ENCODE measurements around the gene DTX4.

The DTX4 gene

GRCh38 chr11:59192446-59193020, 20.6 kb downstream of the DTX4 start:
- Mint-ChIP-seq H3K27ac (no peak overlapping the region), H3K4me3 (no peak overlapping the region), H3K4me1 (peaks cover 5% of the 10 kb centered on the region), H3K27me3 (peaks cover 6% of the 10 kb centered on the region), H3K36me3 (ENCODE audit: low read depth) (no peaks in the 10 kb centered on the region), H3K9me3 (no peaks in the 10 kb centered on the region)
- DNase-seq, result no peak
- ATAC-seq, result no peak

DNA sequence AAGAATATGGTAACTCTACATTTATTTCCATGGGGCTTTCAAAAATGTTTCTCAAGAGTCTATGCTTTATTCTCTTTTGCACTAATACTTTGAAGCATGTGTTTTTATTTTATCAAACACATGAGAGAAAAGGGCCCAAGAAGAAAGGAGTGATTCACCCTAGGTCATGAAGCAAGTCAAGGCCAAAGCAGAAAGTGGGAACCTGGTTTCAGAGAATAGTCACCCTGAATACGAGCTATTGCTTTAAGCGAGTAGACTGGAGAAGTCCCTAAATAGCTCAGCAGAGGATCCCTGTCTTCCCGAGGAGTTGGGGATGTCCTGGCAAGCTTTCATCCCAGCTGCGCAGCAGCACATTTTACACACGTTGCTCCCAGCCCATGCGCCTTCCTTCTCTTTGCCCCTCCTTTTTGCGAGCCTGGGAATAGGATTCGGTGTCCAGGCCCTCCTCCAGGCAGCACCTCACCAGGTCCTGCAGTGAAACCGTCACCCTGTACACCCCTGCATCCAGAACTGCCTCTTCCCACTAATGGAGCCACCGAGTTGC, 21.7 kb downstream of the DTX4 start:
- no peaks in the 10 kb centered on the region for H3K36me3 Mint-ChIP-seq (ENCODE audit: low read depth)
- no peak overlapping the region for H3K4me3 Mint-ChIP-seq
- no peak for ATAC-seq
- peaks cover 13% of the 10 kb centered on the region for H3K27me3 Mint-ChIP-seq
- no peaks in the 10 kb centered on the region for H3K9me3 Mint-ChIP-seq
- no peak overlapping the region for H3K27ac Mint-ChIP-seq
- DNase-seq, result no peak
- peaks cover 7% of the 10 kb centered on the region for H3K4me1 Mint-ChIP-seq

GRCh38 chr11:59195586-59195985, 23.7 kb downstream of the DTX4 start:
- DNase-seq, result no peak
- Mint-ChIP-seq H3K4me3 (no peak overlapping the region), H3K27ac (no peak overlapping the region), H3K27me3 (peaks cover 13% of the 10 kb centered on the region), H3K36me3 (ENCODE audit: low read depth) (peaks cover 3% of the 10 kb centered on the region), H3K4me1 (peaks cover 22% of the 10 kb centered on the region), H3K9me3 (no peaks in the 10 kb centered on the region)
- no peak for ATAC-seq

GRCh38 chr11:59196777-59197176, 24.8 kb downstream of the DTX4 start:
- no peaks in the 10 kb centered on the region for H3K9me3 Mint-ChIP-seq
- H3K4me1 Mint-ChIP-seq, result peaks cover 25% of the 10 kb centered on the region
- ATAC-seq (no peak), DNase-seq (no peak)
- H3K27ac Mint-ChIP-seq, result no peak overlapping the region
- peaks cover 5% of the 10 kb centered on the region for H3K36me3 Mint-ChIP-seq (ENCODE audit: low read depth)
- H3K4me3 Mint-ChIP-seq, result no peak overlapping the region
- H3K27me3 Mint-ChIP-seq, result peaks cover 13% of the 10 kb centered on the region

DNA sequence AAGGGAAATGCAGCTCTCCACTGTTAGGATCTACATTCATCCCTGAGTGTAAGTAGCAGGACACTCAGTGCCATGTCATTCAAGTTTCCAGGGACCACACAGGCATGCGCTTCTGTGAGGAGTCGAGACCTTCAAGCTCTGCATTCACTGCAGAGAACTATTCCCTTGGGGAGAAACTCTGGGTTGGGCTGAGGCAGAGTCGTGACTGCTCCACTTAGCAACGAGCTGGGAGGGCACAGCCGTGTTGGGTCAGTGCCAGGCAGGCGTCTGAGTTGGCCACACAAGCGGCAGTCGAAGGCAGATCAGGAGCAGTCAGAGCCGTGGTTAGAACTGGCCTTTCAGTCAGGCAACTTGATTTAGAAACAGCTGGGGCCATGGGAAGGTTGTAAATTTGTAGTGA, 26.1 kb downstream of the DTX4 start:
- Mint-ChIP-seq H3K4me3 (no peak overlapping the region), H3K27me3 (peaks cover 13% of the 10 kb centered on the region), H3K36me3 (ENCODE audit: low read depth) (peaks cover 5% of the 10 kb centered on the region), H3K27ac (no peak overlapping the region), H3K9me3 (no peaks in the 10 kb centered on the region), H3K4me1 (peaks cover 25% of the 10 kb centered on the region)
- no peak for ATAC-seq
- no peak for DNase-seq

DNA sequence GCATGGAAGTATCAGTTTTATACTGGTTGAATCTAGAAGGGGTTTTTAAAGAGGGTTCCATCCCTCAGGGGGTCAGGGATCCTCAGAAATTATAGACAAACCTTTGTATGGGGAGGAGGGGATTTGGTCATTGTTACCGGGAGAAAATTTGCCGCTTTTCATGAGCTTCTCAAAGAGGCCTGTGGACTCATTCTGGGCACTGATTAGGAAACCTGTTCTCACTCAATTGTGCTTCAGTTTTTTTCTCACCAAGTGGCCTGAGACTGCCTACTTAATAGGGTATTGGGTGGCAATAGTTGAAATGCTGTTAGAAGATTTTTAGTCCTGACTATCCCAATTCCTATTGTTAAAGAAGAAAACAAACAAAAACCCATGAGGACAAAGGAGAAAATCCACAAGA, 26.8 kb downstream of the DTX4 start:
- no peak for DNase-seq
- no peak overlapping the region for H3K27ac Mint-ChIP-seq
- H3K27me3 Mint-ChIP-seq, result peaks cover 13% of the 10 kb centered on the region

DNA sequence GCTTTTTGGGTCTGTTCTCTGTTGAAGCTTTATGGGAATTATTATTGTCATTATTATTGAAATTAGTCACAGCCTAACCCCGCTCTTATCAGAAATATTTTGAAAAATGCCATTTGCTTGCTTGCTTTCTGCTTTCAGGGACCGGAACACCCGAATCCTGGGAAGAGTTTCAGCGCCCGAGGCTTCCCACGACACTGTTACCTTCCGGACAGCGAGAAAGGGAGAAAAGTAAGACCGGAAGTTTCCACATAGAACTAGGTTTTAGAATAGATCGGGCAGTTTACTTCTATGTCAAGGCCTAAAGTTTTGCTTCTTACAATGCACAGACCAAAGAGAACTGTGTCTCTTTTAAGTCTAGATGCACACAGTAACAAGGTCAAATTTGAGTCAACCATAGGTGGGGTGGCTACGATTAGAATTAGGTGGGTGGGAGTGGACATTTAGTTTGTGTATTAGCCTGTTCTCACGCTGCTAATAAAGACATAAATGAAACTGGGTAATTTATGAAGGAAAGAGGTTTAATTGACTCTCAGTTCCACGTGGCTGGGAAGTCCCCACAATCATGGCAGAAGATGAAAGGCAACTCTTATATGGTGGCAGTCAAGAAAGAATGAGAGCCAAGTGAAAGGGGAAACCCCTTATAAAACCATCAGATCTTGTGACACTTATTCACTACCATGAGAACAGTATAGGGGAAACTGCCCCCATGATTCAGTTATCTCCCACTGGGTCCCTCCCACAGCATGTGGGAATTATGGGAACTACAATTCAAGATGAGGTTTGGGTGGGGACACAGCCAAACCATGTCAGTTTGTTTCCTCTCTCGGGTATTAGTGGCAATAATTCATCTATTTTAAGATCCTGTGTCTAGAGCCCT, 27.9 kb downstream of the DTX4 start:
- H3K36me3 Mint-ChIP-seq (ENCODE audit: low read depth), result peaks cover 5% of the 10 kb centered on the region
- H3K9me3 Mint-ChIP-seq, result no peaks in the 10 kb centered on the region
- DNase-seq (peak; percentile 32), ATAC-seq (peak; percentile 87)
- H3K4me1 Mint-ChIP-seq, result peaks cover 26% of the 10 kb centered on the region
- H3K4me3 Mint-ChIP-seq, result no peak overlapping the region
- H3K27me3 Mint-ChIP-seq, result peaks cover 15% of the 10 kb centered on the region
- H3K27ac Mint-ChIP-seq, result peak overlapping the region; percentile 71

More for the DNA sequence above, 26.8 kb downstream of the DTX4 start:
- peaks cover 25% of the 10 kb centered on the region for H3K4me1 Mint-ChIP-seq
- ATAC-seq, result no peak
- no peak overlapping the region for H3K4me3 Mint-ChIP-seq
- H3K36me3 Mint-ChIP-seq (ENCODE audit: low read depth), result peaks cover 5% of the 10 kb centered on the region
- no peaks in the 10 kb centered on the region for H3K9me3 Mint-ChIP-seq

DNA sequence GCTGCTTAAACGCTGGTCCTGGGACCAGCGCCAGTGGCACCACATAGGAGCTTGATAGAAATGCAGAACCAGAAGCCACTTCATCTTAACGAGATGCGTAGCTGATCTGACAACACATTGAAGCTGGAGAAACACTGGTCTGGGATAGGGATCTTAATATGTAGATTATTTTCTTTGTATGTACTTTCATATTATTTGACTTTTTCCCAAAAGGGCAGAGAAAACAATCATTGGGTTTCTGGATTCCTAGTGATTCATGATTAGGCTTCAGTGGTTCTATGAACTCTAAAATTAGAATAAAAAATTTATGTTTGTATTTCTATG, 28.5 kb downstream of the DTX4 start:
- peak overlapping the region; percentile 71 for H3K27ac Mint-ChIP-seq
- H3K36me3 Mint-ChIP-seq (ENCODE audit: low read depth), result peaks cover 5% of the 10 kb centered on the region
- H3K4me1 Mint-ChIP-seq, result peaks cover 26% of the 10 kb centered on the region
- no peaks in the 10 kb centered on the region for H3K9me3 Mint-ChIP-seq
- peaks cover 15% of the 10 kb centered on the region for H3K27me3 Mint-ChIP-seq
- ATAC-seq, result peak; percentile 47
- no peak for DNase-seq
- H3K4me3 Mint-ChIP-seq, result no peak overlapping the region

DNA sequence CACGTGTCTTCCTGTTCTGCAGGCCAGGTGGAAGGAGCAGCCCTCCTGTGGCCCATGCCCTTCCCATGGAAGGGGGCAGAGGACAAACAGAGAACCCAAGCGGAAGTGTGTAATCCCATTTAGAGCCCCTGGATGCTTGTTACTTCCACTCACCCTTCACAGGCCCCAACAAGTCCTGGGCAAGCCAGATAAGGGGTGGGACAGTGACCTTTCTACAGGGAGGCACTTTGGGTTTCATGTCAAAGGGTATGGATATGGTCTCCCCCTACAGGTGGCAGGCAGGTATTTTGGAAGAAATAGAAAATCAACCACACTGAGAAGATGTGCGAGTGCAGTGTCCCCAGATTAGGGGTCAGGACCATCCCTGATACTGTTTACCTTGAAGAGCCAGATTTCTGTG, 29.4 kb downstream of the DTX4 start:
- Mint-ChIP-seq H3K4me3 (no peak overlapping the region), H3K27ac (no peak overlapping the region), H3K4me1 (peaks cover 27% of the 10 kb centered on the region), H3K27me3 (peaks cover 19% of the 10 kb centered on the region), H3K36me3 (ENCODE audit: low read depth) (peaks cover 5% of the 10 kb centered on the region), H3K9me3 (no peaks in the 10 kb centered on the region)
- ATAC-seq (no peak), DNase-seq (no peak)

DNA sequence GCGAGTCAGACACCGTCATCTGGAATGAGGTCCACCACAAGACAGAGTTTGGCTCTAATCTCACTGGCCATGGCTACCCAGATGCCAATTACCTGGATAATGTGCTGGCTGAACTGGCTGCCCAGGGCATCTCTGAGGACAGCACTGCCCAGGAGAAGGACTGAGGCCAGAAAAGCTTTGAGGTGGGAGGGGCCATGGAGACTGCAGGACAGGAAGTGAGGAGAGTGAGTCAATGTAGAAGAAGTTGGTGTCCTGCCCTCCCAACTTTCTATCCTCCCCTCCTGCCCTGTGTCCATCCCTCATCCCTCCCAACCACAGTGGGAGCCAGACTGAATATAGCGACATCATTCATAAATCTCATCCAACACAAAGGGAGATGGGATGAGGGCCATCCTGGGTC, 32.8 kb downstream of the DTX4 start:
- H3K36me3 Mint-ChIP-seq (ENCODE audit: low read depth), result peaks cover 4% of the 10 kb centered on the region
- peaks cover 49% of the 10 kb centered on the region for H3K4me1 Mint-ChIP-seq
- H3K4me3 Mint-ChIP-seq, result no peak overlapping the region
- DNase-seq (no peak), ATAC-seq (no peak)
- no peaks in the 10 kb centered on the region for H3K9me3 Mint-ChIP-seq
- peaks cover 20% of the 10 kb centered on the region for H3K27me3 Mint-ChIP-seq
- H3K27ac Mint-ChIP-seq, result no peak overlapping the region

DNA sequence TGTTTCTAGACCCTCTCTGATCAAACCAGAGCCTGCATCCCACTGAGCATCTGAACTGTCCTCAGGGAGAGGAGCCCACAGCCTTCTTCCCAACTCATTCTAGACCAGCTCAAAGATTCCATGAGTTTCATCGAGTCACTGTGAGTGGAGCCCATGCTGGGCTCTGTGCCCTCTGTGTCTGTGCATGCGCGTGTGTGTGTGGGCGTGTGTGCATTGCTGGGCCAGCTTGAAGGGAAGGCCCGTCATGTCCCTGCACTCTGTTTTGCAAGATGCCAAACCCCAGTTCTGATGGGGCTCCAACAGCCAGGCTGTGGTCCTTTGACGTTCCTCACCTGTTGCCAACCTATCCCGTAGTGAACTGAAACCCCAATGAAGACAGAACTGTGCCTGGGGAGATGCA, 33.7 kb downstream of the DTX4 start:
- Mint-ChIP-seq H3K9me3 (no peaks in the 10 kb centered on the region), H3K36me3 (ENCODE audit: low read depth) (peaks cover 2% of the 10 kb centered on the region), H3K27ac (no peak overlapping the region), H3K4me3 (no peak overlapping the region), H3K27me3 (peaks cover 27% of the 10 kb centered on the region), H3K4me1 (peaks cover 40% of the 10 kb centered on the region)
- DNase-seq (no peak), ATAC-seq (no peak)

GRCh38 chr11:59206635-59207034, 34.7 kb downstream of the DTX4 start:
- H3K27me3 Mint-ChIP-seq, result peaks cover 32% of the 10 kb centered on the region
- no peak overlapping the region for H3K4me3 Mint-ChIP-seq
- no peak for ATAC-seq
- H3K4me1 Mint-ChIP-seq, result peaks cover 38% of the 10 kb centered on the region
- DNase-seq, result peak; percentile 28
- no peaks in the 10 kb centered on the region for H3K36me3 Mint-ChIP-seq (ENCODE audit: low read depth)
- no peak overlapping the region for H3K27ac Mint-ChIP-seq
- no peaks in the 10 kb centered on the region for H3K9me3 Mint-ChIP-seq

DNA sequence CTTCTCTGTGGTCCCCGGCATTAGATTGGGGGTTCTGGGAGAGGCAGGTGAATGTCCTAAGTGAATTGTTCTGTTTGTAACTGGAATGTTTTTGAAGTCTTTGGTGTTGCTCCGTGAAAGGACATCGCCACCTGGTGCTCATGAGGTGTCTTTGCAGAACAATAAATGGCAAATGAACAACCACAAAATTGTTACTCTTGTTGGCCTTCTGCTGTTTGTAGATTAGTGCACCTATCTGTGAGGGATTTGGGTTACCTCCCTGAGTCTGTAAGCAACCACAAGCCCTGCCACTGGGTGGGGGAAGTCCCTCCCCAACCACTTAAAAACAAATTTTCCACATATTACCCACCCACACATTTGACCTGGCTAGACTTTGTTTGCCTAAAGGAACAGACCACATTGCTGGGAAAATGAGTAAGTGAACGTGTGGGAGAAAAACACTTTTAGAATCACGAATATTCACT, 36.1 kb downstream of the DTX4 start:
- ATAC-seq (peak; percentile 71), DNase-seq (peak; percentile 44)
- Mint-ChIP-seq H3K4me3 (peak overlapping the region; percentile 55), H3K27me3 (peaks cover 37% of the 10 kb centered on the region), H3K9me3 (no peaks in the 10 kb centered on the region), H3K36me3 (ENCODE audit: low read depth) (no peaks in the 10 kb centered on the region), H3K4me1 (peaks cover 38% of the 10 kb centered on the region), H3K27ac (peak overlapping the region; percentile 60)

GRCh38 chr11:59208956-59209355, 37.0 kb downstream of the DTX4 start:
- H3K4me1 Mint-ChIP-seq, result peaks cover 38% of the 10 kb centered on the region
- H3K36me3 Mint-ChIP-seq (ENCODE audit: low read depth), result no peaks in the 10 kb centered on the region
- peaks cover 37% of the 10 kb centered on the region for H3K27me3 Mint-ChIP-seq
- H3K4me3 Mint-ChIP-seq, result peak overlapping the region; percentile 43
- DNase-seq (no peak), ATAC-seq (peak; percentile 76)
- no peaks in the 10 kb centered on the region for H3K9me3 Mint-ChIP-seq
- H3K27ac Mint-ChIP-seq, result peak overlapping the region; percentile 60

- Mint-ChIP-seq H3K36me3 (ENCODE audit: low read depth) (no peaks in the 10 kb centered on the region), H3K27ac (no peak overlapping the region), H3K27me3 (peaks cover 26% of the 10 kb centered on the region), H3K9me3 (no peaks in the 10 kb centered on the region), H3K4me3 (peak overlapping the region; percentile 47), H3K4me1 (peaks cover 34% of the 10 kb centered on the region)
- ATAC-seq (no peak), DNase-seq (no peak)
Measured at GRCh38 chr11:59212222-59212621, 40.3 kb downstream of the DTX4 start.
